CD4-positive, alpha-beta T cell (primary cell): Measurements from ENCODE around the gene IL1R2. TPM values are rescaled to one million over a fixed set of nuclear protein-coding genes. Genes with fewer than 3 reads are reported as not detected.
"Not testable (repeated sequence)": the region's sequence is repeated elsewhere in the genome, so short reads cannot be mapped to it uniquely, and the experiment has no call there.

Experiments used
- ATAC-seq: fragments of 200-7000 bp; cut with Tn5 transposase; one replicate; pipeline ENCODE4 v1.10.0; 2022; ENCODE audit warnings: mild to moderate bottlenecking; ENCODE audit not compliant: poor library complexity
- CTCF ChIA-PET: fragments of 350-600 bp; sonication (Branson Sonifier 250); formaldehyde crosslinking; loops from one replicate; lab custom pipeline; 2021; ENCODE audit warnings: antibody characterized with exemption, inconsistent platforms; lab: Charles Lee
- POLR2A ChIA-PET: fragments of 350-600 bp; sonication (Branson Sonifier 250); formaldehyde crosslinking; loops from one replicate; lab custom pipeline; 2021; ENCODE audit warnings: antibody characterized with exemption, inconsistent platforms; lab: Charles Lee
- DNase-seq, 14 experiments: peaks; one replicate each; pipeline ENCODE4 v3.0.0-alpha.2; 2013 to 2020; ENCODE audit warnings: mixed read lengths in 2 of 14
- H3K27ac ChIP-seq, 2 donors: one replicate each; pipeline versions ENCODE4 v1.5.1 to v1.7.0; 2013; ENCODE audit warnings: low read length in 2 of 2, low read depth in 1 of 2, mild to moderate bottlenecking in 1 of 2
- H3K27me3 ChIP-seq, 2 experiments: 1 replicate in 1 of 2; 2 replicates in 1 of 2; pipeline versions ENCODE4 v1.6.1 to v1.7.0; 2013; ENCODE audit warnings: low read length in 2 of 2, control low read depth in 1 of 2, mild to moderate bottlenecking in 1 of 2, moderate library complexity in 1 of 2; ENCODE audit not compliant: insufficient read depth in 2 of 2, control insufficient read depth in 1 of 2
- H3K36me3 ChIP-seq: one replicate; pipeline ENCODE4 v1.6.1; 2013; ENCODE audit warnings: low read length, control low read depth; ENCODE audit not compliant: insufficient read depth
- H3K4me1 ChIP-seq: one replicate; pipeline ENCODE4 v1.6.1; 2013; ENCODE audit warnings: low read length, control low read depth; ENCODE audit not compliant: insufficient read depth
- H3K4me3 ChIP-seq: one replicate; pipeline ENCODE4 v1.5.1; 2013; ENCODE audit warnings: mild to moderate bottlenecking, low read length, moderate library complexity
- H3K9me3 ChIP-seq, 2 experiments: 1 replicate in 1 of 2; 2 replicates in 1 of 2; pipeline versions ENCODE4 v1.6.1 to v1.7.0; 2013; ENCODE audit warnings: low read length in 2 of 2, mild to moderate bottlenecking in 2 of 2, control low read depth in 1 of 2, moderate library complexity in 1 of 2; ENCODE audit not compliant: control insufficient read depth in 1 of 2, insufficient read depth in 1 of 2
- H3K27ac Mint-ChIP-seq: one replicate; pipeline ENCODE4 v1.8.0; 2020; ENCODE audit warnings: mixed read lengths
- H3K27me3 Mint-ChIP-seq: one replicate; pipeline ENCODE4 v1.8.0; 2021; ENCODE audit warnings: mixed read lengths
- H3K36me3 Mint-ChIP-seq: one replicate; pipeline ENCODE4 v1.8.0; 2021; ENCODE audit warnings: low read depth, mixed read lengths
- H3K4me1 Mint-ChIP-seq: one replicate; pipeline ENCODE4 v1.8.0; 2021; ENCODE audit warnings: low read depth, mixed read lengths
- H3K4me3 Mint-ChIP-seq: one replicate; pipeline ENCODE4 v1.8.0; 2020; ENCODE audit warnings: mild to moderate bottlenecking, mixed read lengths
- H3K9me3 Mint-ChIP-seq: one replicate; pipeline ENCODE4 v1.8.0; 2020; ENCODE audit warnings: mixed read lengths
- CTCF ChIP-seq: fragments of 200-600 bp; IDR thresholded peaks from one replicate; pipeline ENCODE4 v1.8.0; 2022; ENCODE audit warnings: antibody characterized with exemption, mild to moderate bottlenecking
- intact Hi-C, 2 experiments: fragments of 100-400 bp; cut with DNase I in 1 of 2; cut with micrococcal nuclease in 1 of 2; formaldehyde crosslinking; loops; one replicate each; pipeline versions ENCODE4 v1.15.1 to v1.9.0; 2023 to 2025; cut with DNase I, micrococcal nuclease
- total RNA-seq, 174 experiments: library from RNA in 2 of 174; stranded (reverse) in 2 of 174; gene quantifications; one replicate each; pipeline ENCODE4 v1.2.3 and lab custom pipeline; 2021 to 2026

IL1R2 gene
- total RNA-seq, 2 experiments from 2014 or later = 0.31 to 0.47 TPM

GRCh38 chr2:102066554-102066953, 74.8 kb downstream of the IL1R2 start:
- no peak overlapping the region for H3K27ac ChIP-seq
- H3K27me3 ChIP-seq = no peaks in the 10 kb centered on the region
- Mint-ChIP-seq H3K27me3 (no peaks in the 10 kb centered on the region), H3K36me3 (no peaks in the 10 kb centered on the region), H3K4me1 (no peaks in the 10 kb centered on the region), H3K27ac (no peak overlapping the region), H3K4me3 (no peak overlapping the region), H3K9me3 (no peaks in the 10 kb centered on the region)
- ATAC-seq (no peak), DNase-seq (no peak)
- H3K9me3 ChIP-seq = peaks cover 0 to 7% of the 10 kb centered on the region in 2 experiments
- CTCF ChIA-PET = no interaction called here
- H3K4me1 ChIP-seq = peaks cover 24% of the 10 kb centered on the region
- no peaks in the 10 kb centered on the region for H3K36me3 ChIP-seq
- POLR2A ChIA-PET = interaction anchor here (0.6 kb wide), 1 partner anchor 22 kb away, joined by 3 read pairs; no protein-coding TSS in a partner anchor
- no peak overlapping the region for H3K4me3 ChIP-seq
- no peak for TF ChIP-seq CTCF
- intact Hi-C loops = no loop called here

- H3K4me3 Mint-ChIP-seq, intact Hi-C loops, H3K4me3 ChIP-seq, H3K27me3 ChIP-seq, H3K4me1 Mint-ChIP-seq, DNase-seq, H3K36me3 ChIP-seq, H3K36me3 Mint-ChIP-seq, H3K27ac Mint-ChIP-seq, H3K27ac ChIP-seq, CTCF ChIA-PET, ATAC-seq, H3K27me3 Mint-ChIP-seq, H3K9me3 Mint-ChIP-seq, POLR2A ChIA-PET, H3K9me3 ChIP-seq: not testable (repeated sequence)
- peaks cover 13% of the 10 kb centered on the region for H3K4me1 ChIP-seq
Measured at GRCh38 chr2:102068126-102068525, 76.4 kb downstream of the IL1R2 start.

- Mint-ChIP-seq H3K36me3 (no peaks in the 10 kb centered on the region), H3K27ac (no peak overlapping the region), H3K9me3 (no peaks in the 10 kb centered on the region), H3K4me1 (no peaks in the 10 kb centered on the region), H3K27me3 (no peaks in the 10 kb centered on the region), H3K4me3 (no peak overlapping the region)
- no peak overlapping the region for H3K27ac ChIP-seq
- peaks cover 1% of the 10 kb centered on the region for H3K4me1 ChIP-seq
- no peak overlapping the region for H3K4me3 ChIP-seq
- TF ChIP-seq CTCF = no peak
- no peak for ATAC-seq
- intact Hi-C loops = no loop called here
- no peak for DNase-seq
- ChIA-PET POLR2A (no interaction called here), CTCF (no interaction called here)
- H3K27me3 ChIP-seq = no peaks in the 10 kb centered on the region
- H3K36me3 ChIP-seq = no peaks in the 10 kb centered on the region
- H3K9me3 ChIP-seq = peaks cover 0 to 7% of the 10 kb centered on the region in 2 experiments
Measured at GRCh38 chr2:102069311-102069974, 77.7 kb downstream of the IL1R2 start.
